GDM1 (cell line): ENCODE data around the gene LRRC71.

Source experiments
- DNase-seq: peaks from one replicate; lab custom pipeline; 2025; lab: John Stamatoyannopoulos, UW

Gene LRRC71

DNA sequence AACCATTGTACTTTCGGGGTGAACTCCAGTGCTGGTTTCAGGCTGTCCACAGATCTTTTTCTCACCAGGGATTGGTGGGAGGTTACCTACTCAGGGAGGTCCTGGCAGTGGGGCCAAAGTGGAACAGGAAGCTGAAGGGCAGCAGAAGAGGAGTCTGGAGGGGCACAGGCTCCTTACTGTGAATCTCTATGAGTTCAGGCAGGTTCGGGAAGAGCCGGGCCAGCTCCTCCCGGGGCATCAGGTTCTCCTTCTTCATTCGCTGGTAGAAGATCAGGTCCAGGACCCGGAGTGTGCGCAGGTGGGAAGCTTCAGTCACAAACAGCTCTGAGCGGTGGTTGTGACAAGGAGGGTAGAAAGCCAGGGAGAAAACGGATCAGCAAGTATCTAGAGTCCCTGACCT is 26.7 kb downstream of the LRRC71 start:
- no peak for DNase-seq

DNA sequence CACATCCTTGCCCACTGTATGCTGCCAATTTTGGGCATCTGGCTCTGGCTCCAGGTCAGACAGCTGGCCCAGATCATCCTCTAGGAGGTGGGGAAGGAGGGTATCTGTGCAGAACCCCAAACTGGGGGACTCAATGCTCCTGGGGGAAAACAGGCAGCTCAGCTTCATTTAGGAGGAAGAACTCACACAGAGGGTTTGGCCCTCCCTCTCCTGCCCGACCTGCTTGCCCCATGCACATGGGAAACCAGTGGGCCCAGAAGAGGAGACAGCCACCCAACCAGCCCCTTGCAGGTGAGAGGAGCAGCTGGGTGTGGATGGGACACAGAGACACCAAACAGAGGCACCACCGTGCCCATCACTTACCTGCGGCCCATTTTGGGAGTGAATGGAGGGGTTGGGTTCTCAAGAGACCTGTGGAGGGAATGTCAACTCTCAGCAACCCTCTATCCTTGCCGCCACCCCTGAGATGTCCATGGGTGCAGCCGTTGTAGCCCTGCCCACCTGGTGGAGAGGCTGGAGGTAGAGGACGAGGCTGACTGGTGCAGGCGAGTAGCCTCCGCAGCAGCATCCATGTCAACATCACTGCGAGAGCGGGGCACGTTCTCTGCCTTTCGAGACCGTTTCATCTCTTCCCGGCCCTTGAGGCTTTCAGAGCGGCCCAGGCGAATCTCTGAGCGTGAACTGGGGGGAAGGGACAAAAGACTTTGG is 27.5 kb downstream of the LRRC71 start:
- DNase-seq = no peak

DNA sequence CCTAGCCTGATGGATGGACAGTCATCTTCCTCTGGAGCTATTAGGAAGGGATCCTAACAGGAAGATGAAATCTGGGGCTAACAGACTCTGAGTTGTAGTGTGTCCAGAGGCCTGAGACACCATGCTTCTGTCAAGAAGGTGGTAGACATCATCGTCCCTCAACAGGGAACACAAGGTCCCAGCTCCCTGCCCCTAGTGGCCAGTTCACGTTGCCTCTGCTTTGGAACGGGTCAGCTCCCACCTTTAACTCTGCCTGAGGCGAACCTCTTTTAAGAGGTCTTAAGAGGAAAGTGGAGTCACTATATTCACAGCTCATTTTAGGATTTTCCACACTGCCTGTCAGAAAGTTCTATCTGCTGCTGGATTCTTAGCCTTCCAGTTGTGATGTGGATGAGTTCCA is 28.3 kb downstream of the LRRC71 start:
- no peak for DNase-seq

DNA sequence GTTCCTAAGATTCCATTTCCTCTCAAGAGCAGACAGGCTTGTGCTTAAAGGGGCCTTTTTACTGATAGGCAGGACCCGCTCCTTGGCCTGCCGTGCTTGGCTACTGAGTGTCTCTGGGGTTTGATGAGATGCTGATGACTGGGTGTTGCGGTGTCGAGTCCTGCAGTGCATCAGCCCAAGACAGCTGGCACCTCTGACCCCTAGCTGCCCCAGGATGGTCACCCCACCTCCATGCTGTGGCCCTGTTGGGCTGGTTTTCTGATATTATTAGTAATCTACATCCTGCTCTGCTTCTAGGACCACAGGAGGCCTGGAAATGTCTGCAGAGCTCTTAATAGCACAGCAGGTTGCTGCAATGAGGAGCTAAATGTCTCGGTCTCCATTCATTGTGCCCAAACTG is 28.7 kb downstream of the LRRC71 start:
- DNase-seq = no peak

DNA sequence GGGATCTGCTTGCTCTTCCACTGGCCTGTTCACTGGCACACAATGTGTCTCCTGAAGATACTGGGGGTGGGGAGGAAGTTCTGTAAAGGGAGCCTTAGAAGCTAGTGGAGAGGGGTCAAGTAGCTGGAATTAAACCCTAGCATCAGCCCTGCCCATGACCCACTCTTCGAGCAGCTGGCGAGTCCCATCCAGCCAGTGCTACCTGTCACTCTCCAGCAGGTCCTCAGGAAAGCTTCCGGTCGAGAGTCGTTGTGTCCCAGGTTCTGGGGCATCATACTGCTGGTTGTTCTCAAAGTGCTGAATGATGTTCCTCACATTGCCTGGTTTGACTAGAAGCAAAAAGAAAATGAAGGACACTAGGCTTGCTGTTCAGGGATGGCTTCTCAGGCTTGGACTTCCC is 30.9 kb downstream of the LRRC71 start:
- DNase-seq = no peak

DNA sequence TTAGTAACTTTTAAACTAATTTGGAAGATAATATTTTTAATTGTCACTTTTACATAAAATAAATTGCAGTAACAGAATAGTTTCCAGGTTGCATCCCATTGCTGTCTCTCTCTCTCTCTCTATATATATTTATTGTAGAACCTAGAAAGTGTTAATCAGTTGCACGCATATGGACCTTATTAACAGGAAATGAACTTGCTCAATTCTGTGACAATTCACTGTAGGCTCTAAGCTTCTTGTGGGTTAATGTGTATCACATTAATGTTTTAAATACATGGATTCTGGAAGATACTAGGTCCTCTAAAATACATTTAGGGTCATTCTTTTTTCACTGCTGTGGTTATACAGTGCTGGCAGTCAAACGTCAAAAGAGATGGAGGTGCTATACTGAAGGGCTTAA is 33.1 kb downstream of the LRRC71 start:
- DNase-seq = no peak

DNA sequence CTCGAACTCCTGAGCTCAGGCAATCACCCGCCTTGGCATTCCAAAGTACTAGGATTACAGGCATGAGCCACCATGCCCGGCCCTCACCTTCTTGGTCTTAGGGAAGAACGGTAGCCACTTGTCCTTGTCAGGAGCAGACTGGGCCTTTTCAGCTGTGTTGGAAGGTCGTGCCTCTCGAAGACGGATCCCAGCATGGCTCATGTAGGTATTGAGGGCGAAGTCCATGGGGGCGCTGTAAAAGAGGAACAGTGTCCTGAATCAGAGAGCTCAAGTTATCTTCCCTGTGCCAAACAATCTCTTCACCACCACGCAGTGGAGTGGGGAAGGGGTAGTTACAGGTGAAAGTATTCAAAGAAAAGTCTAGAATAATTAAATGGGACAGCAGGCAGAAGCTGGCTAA is 35.9 kb downstream of the LRRC71 start:
- DNase-seq = no peak

DNA sequence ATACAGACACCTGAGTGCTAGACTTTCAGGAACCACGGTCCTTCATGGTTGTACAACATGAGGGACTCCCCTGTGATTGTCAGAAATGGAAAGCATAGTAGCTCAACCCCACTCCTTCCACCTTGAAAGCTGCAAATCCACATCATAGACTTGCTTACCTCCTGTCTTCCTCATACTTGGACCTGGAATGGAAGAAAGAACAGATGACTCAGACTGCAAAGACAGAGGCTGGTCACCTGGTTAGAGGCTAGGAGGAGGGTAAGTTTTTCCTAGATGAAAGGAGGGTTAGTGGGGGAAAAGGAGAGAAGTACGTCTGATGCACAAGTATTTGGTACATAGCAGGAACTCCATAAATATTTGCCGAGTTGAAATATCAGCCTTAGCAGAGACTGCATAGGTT is 37.2 kb downstream of the LRRC71 start:
- DNase-seq = no peak

DNA sequence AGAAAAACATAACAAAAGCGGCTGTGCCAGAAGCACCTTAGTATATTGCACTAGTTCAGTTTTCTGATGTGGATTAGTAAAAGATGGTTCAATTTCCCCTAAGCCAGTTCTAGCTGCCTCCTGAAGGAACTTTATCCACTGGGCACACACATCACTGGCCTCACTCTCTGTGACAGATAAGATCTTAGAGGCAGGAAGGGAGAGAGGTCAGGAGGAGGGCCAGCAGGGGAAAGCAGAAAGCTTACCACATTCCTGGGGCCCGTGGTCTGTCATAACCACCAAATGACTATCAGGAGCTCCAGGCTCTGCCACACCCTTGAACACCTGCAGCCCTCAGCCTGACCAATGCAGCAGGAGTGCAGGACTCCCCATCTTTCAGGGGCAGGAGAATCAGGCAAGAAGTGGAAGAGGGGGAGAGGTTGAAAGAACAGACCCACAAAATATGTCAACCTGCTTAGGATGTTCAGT is 37.8 kb downstream of the LRRC71 start:
- DNase-seq = no peak

DNA sequence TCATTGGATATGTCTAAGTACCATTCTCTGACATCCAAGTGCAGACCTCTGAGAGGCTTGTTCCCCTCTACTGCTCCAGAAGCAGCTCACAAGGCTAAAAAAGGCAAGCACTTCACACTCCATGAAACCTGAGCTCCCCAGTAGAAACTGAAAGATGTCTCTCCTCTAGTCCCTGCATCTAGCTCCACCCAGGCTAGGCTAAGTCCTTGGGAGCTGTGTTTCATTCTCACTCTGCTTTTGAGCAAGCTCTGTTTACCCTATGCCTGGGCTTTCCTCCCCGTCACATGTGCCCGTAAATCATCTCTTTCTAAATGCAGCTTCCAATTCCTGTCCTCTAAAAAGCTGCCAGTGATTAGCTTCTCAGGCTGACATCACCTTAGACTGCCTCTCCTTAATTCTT is 39.0 kb downstream of the LRRC71 start:
- DNase-seq = no peak

DNA sequence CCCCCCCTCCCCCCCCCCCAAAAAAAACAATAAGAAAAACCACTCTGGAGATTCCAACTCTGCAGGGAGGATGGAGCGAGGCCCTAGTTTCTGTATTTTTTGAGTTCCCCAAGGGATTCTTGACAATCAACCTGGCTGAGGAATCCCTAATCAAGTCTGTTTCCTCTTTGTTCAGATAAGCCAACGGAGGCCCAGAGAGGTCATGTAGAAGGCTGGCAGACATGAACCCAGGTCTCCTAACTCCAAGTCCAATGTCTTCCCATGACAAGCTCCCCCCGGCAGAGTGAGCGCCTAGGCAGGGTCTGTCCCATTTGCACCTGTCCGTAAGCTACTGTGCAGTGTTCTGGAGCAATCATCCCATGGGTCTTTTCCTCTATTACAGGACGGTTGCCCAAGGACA is 39.5 kb downstream of the LRRC71 start:
- no peak for DNase-seq

DNA sequence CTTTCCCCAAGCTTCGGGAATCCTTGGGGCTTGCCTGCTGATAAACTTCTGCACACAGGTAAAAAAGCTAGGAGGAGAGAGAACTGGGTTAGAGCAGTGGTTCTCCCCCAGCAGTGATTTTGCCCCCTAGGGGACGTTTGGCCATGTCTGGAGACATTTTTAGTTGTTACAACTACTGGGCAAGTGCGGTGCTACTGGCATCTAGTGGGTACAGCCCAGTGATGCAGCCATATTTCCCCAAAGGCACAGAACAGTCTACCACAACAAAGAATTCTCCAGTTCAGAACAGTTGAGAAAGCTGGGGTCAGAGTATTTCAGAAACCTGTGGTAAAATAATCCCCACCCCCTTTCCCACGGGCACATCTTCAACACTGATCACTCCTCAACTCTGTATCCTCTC is 41.3 kb downstream of the LRRC71 start:
- no peak for DNase-seq

DNA sequence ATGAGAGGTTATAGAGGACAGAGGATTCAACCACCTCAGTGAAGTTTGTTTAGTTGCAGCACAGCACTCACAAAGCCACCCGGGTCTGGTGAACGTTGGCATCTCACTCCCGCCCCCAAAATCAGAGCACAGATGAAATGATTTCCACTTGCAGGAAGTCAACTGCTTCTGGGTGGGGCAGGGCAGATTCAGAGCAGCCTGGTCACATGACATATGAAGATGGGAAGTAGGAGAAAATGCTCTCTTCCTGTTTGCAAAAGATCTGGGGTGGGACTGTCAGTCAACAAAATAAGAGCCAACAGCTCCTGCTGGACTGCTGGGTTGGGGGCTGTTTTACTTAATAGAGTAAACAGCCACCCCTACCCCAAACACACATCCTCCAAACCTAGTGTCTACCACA is 43.2 kb downstream of the LRRC71 start:
- DNase-seq = no peak

DNA sequence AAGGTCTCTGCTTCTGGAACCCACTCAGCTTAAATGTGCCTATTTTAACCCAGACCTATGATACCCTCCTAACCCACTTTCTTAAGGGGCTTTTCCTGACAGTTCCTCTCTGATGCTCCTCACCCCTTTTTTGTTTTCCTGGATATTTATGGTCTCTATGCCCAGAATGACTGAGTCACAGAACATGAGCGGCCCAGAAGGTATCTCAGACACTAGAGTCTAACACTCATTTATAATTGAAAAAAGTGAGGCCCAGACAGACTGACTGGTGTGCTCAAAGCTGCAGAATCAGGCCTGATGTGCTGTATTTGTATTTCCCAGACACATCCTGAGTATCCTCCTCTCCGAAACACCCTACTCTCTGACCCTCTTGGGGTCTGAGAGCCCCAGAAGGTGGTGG is 44.0 kb downstream of the LRRC71 start:
- DNase-seq = no peak

DNA sequence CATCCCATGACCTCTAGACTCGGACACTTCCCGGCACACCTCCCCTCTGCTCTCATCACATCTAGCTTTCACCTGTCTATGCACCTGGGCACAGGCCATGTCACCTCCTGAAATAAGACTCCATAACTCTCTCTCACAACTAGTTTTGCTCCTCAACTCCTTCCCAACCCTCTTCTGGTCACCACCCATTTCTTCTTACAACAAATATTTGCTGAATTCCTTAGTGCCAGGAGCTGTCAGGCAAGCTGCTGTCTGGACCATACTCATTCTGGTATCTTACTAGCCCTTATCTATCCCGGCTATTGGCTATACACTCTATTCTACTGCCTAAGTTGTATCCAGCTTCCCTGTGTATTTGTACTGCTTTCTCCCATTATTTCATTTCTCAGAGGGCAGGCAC is 49.1 kb downstream of the LRRC71 start:
- no peak for DNase-seq

DNA sequence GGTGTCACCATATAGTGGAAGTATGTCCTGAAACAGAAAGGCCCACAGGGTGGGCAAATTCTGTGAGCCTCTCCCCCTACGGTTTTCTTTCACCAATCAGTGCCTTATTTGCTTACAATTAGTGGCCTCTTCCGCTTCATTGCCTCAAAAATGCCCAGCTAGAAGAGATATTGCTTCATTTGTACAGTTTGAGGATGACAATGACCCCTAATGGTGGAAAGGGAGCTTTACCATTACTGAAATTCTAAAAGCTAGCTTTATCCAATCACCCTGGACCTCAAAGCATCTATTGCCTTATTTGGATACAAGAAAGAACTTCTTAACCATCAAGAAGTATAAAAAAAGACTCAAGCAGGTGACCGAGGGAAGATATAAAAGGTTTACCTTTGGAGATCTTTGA is 49.6 kb downstream of the LRRC71 start:
- DNase-seq = no peak

DNA sequence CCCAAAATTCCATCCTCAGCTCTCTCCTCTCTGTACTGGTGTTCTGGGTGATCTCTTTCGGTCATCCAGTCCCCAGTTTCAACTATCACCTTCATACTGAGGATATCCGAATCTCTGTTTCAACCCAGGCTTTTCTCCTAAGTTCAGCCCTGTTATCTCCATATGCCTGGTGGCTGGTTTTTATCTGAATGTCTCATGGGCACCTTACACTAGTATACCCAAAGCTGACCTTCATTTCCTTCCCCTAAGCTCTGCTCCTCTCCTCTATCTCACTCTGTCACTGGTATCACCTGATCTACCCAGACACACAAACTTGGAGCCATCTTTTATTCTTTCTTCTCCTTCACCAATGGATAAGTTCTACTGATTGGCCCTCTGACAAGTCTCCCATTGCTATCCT is 53.0 kb downstream of the LRRC71 start:
- DNase-seq = no peak

DNA sequence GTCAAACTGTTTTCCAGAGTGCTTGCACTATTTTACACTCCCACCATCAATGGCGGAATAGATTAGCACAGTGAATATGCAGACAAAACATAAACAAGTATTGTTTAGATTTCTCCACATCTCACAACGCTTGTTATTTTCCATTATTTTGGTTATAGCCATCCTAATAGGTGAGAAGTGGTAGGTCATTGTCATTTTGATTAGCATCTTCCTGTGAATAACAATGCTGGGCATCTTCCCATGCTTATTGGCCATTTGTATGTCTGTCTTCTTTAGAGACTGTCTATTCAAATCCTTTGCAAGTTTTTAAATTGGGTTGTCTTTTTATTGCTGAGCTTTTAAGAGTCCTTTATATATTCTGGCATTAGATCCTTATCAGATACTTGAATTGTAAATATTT is 54.7 kb downstream of the LRRC71 start:
- DNase-seq = no peak

DNA sequence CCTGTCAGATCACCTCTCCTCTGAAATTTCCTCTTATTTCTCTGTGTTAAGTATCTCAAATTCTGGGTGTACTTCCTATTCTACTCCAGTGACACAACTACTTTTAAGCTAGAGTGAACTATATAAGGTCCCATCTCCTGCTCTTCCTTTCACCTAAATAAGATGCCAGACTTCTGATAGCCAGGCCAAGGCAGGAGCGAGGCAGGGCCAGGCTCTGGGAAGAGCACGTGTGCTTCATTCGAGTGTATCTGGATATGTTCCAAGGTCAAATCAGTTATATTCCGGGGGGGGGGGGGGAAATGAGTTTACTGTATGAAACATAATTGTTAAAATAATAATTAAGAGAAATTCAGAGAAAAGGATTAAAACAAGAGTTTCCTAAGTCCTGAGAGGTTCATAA is 60.1 kb downstream of the LRRC71 start:
- DNase-seq = no peak
